ENCODE measurements around the gene CCDC73. TPM values are rescaled to one million over a fixed set of nuclear protein-coding genes. Genes with fewer than 3 reads are reported as not detected.

Gene CCDC73
- total and polyA plus RNA-seq, 4 donors = 0.02 to 0.50 (median 0.33) TPM

GRCh38 chr11:32562839-32563599 is 231.4 kb downstream of the CCDC73 start:
- H3K9ac ChIP-seq (ENCODE audit: low read depth in 1 of 2, low read length in 2 of 2) = no peak overlapping the region
- WGBS = 77% methylated on average over 10 of the region's 10 CpGs
- peaks cover 0 to 4% (median 0%) of the 10 kb centered on the region in 4 donors for H3K27me3 ChIP-seq (ENCODE audit: control insufficient read depth in 4 of 4, insufficient read depth in 4 of 4, low read length in 3 of 4)
- H3K4me3 ChIP-seq (ENCODE audit: low read depth in 1 of 3, low read length in 3 of 3) = no peak overlapping the region
- no peaks in the 10 kb centered on the region for H3K4me1 ChIP-seq (ENCODE audit: control insufficient read depth in 4 of 4, insufficient read depth in 4 of 4, low read length in 3 of 4)
- TF ChIP-seq NR2F2 (IDR thresholded peaks at IDR 0.05) (no peak), HNF4G (IDR thresholded peaks at IDR 0.05) (no peak), JUND (IDR thresholded peaks at IDR 0.05) (no peak), MAX (IDR thresholded peaks at IDR 0.05) (no peak), YY1 (IDR thresholded peaks at IDR 0.05) (no peak), FOXA2 (IDR thresholded peaks at IDR 0.05) (no peak), HNF4A (conservative IDR thresholded peaks at IDR 0.05) (no peak), EGR1 (IDR thresholded peaks at IDR 0.05; ENCODE audit: low read depth in 2 of 2) (no peak), SP1 (IDR thresholded peaks at IDR 0.05) (no peak), RAD21 (IDR thresholded peaks at IDR 0.05) (no peak), ATF3 (IDR thresholded peaks at IDR 0.05) (no peak), RXRA (IDR thresholded peaks at IDR 0.05) (no peak)
- TF ChIP-seq, protein P1, sequence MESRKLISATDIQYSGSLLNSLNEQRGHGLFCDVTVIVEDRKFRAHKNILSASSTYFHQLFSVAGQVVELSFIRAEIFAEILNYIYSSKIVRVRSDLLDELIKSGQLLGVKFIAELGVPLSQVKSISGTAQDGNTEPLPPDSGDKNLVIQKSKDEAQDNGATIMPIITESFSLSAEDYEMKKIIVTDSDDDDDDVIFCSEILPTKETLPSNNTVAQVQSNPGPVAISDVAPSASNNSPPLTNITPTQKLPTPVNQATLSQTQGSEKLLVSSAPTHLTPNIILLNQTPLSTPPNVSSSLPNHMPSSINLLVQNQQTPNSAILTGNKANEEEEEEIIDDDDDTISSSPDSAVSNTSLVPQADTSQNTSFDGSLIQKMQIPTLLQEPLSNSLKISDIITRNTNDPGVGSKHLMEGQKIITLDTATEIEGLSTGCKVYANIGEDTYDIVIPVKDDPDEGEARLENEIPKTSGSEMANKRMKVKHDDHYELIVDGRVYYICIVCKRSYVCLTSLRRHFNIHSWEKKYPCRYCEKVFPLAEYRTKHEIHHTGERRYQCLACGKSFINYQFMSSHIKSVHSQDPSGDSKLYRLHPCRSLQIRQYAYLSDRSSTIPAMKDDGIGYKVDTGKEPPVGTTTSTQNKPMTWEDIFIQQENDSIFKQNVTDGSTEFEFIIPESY (IDR thresholded peaks at IDR 0.05) = no peak
- DNase-seq (ENCODE audit: low spot score) = no peak
- no peaks in the 10 kb centered on the region for H3K36me3 ChIP-seq (ENCODE audit: control insufficient read depth in 4 of 4, insufficient read depth in 3 of 4, low read depth in 1 of 4, low read length in 3 of 4)
- H3K9me3 ChIP-seq (ENCODE audit: control insufficient read depth in 4 of 4, low read length in 3 of 4) = no peaks in the 10 kb centered on the region
- no peak overlapping the region for H3K27ac ChIP-seq (ENCODE audit: low read depth in 1 of 2, low read length in 2 of 2)

DNA sequence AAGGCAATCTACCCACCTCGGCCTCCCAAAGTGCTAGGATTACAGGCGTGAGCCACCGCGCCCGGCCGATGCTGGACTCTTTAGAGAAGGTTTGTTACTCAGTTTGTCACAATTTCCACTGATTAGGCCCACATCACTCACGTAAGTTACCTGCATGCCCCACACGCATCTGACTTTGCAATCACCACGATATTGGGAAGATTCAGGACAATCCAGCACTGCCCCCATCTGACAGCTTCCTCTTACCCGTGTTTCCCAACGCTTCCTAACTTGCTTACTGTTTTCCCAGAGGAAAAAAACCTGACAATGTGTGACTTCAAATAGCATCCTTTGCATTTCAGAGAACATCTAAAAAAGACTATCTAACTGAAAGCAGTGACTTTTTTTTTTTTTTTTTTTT is 232.6 kb downstream of the CCDC73 start:
- H3K36me3 ChIP-seq (ENCODE audit: control insufficient read depth in 4 of 4, insufficient read depth in 3 of 4, low read depth in 1 of 4, low read length in 3 of 4) = no peaks in the 10 kb centered on the region
- TF ChIP-seq YY1 (IDR thresholded peaks at IDR 0.05) = no peak
- no peak for TF ChIP-seq HNF4G (IDR thresholded peaks at IDR 0.05)
- H3K4me1 ChIP-seq (ENCODE audit: control insufficient read depth in 4 of 4, insufficient read depth in 4 of 4, low read length in 3 of 4) = no peaks in the 10 kb centered on the region
- 86% methylated on average over 11 of the region's 11 CpGs for WGBS
- DNase-seq (ENCODE audit: low spot score) = no peak
- H3K27ac ChIP-seq (ENCODE audit: low read depth in 1 of 2, low read length in 2 of 2) = no peak overlapping the region
- H3K27me3 ChIP-seq (ENCODE audit: control insufficient read depth in 4 of 4, insufficient read depth in 4 of 4, low read length in 3 of 4) = peaks cover 0 to 4% (median 0%) of the 10 kb centered on the region in 4 donors
- no peaks in the 10 kb centered on the region for H3K9me3 ChIP-seq (ENCODE audit: control insufficient read depth in 4 of 4, low read length in 3 of 4)
- H3K4me3 ChIP-seq (ENCODE audit: low read depth in 1 of 3, low read length in 3 of 3) = no peak overlapping the region
- H3K9ac ChIP-seq (ENCODE audit: low read depth in 1 of 2, low read length in 2 of 2) = no peak overlapping the region

DNA sequence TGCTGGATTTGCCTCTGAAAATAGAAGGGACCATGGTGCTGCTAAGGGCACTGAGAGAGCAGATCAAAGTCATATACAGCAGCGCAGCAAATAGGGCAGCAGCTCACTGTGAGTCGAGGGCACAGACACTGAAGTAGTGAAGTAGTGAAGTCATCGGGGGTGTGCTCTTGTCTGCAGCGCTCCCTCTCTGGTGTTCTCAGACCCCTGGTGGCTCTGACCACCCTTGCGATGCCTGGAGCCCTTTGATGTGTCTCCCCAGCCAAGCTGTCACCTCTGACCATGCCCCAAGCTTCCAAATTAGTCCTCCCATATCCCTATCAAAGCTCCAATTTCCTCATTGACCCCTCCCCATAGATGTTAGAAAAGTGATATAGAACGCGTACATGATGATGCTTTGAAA is 238.6 kb downstream of the CCDC73 start:
- Histone ChIP-seq H3K27me3 (ENCODE audit: control insufficient read depth in 4 of 4, insufficient read depth in 4 of 4, low read length in 3 of 4) (no peaks in the 10 kb centered on the region), H3K27ac (ENCODE audit: low read depth in 1 of 2, low read length in 2 of 2) (no peak overlapping the region)
- TF ChIP-seq JUND (IDR thresholded peaks at IDR 0.05) (no peak), SP1 (IDR thresholded peaks at IDR 0.05) (no peak), FOXA2 (IDR thresholded peaks at IDR 0.05) (no peak), YY1 (IDR thresholded peaks at IDR 0.05) (no peak), GABPA (IDR thresholded peaks at IDR 0.05 in 1 of 2, conservative IDR thresholded peaks at IDR 0.05 in 1 of 2) (no peak), HNF4A (conservative IDR thresholded peaks at IDR 0.05) (no peak), NR2F2 (IDR thresholded peaks at IDR 0.05) (no peak), CTCF (IDR thresholded peaks at IDR 0.05; ENCODE audit: low read depth, low read length, missing input control) (no peak), RXRA (IDR thresholded peaks at IDR 0.05) (no peak), EGR1 (IDR thresholded peaks at IDR 0.05; ENCODE audit: low read depth in 2 of 2) (no peak), HNF4G (IDR thresholded peaks at IDR 0.05) (no peak), MAX (IDR thresholded peaks at IDR 0.05) (no peak), ATF3 (IDR thresholded peaks at IDR 0.05) (no peak)
- TF ChIP-seq, protein P1 (IDR thresholded peaks at IDR 0.05) = no peak

More for the DNA sequence above, 238.6 kb downstream of the CCDC73 start:
- no peak overlapping the region for H3K9ac ChIP-seq (ENCODE audit: low read depth in 1 of 2, low read length in 2 of 2)
- H3K9me3 ChIP-seq (ENCODE audit: control insufficient read depth in 4 of 4, low read length in 3 of 4) = no peaks in the 10 kb centered on the region
- H3K4me3 ChIP-seq (ENCODE audit: low read depth in 1 of 3, low read length in 3 of 3) = no peak overlapping the region
- no peak for DNase-seq (ENCODE audit: low spot score)
- H3K36me3 ChIP-seq (ENCODE audit: control insufficient read depth in 4 of 4, insufficient read depth in 3 of 4, low read depth in 1 of 4, low read length in 3 of 4) = no peaks in the 10 kb centered on the region
- whole genome bisulfite sequencing = 81% methylated on average over 7 of the region's 7 CpGs
- H3K4me1 ChIP-seq (ENCODE audit: control insufficient read depth in 4 of 4, insufficient read depth in 4 of 4, low read length in 3 of 4) = no peaks in the 10 kb centered on the region
